Muscle layer of duodenum (tissue), 2 donors: Measurements from ENCODE around the gene KCNAB2.

Experiments
- H3K27ac ChIP-seq: one replicate; pipeline ENCODE4 v1.7.0; 2013; ENCODE audit warnings: mild to moderate bottlenecking, low read length
- H3K27me3 ChIP-seq: one replicate; pipeline ENCODE4 v1.7.0; 2013; ENCODE audit warnings: low read depth, mild to moderate bottlenecking, control low read depth, low read length
- H3K36me3 ChIP-seq, 2 donors: one replicate each; pipeline ENCODE4 v1.7.0; 2013; ENCODE audit warnings: low read length in 2 of 2, control low read depth in 1 of 2, mild to moderate bottlenecking in 1 of 2; ENCODE audit not compliant: insufficient read depth in 2 of 2, control insufficient read depth in 1 of 2
- H3K4me1 ChIP-seq, 2 donors: one replicate each; pipeline ENCODE4 v1.7.0; 2013; ENCODE audit warnings: low read length in 2 of 2, mild to moderate bottlenecking in 2 of 2, control low read depth in 1 of 2, moderate library complexity in 1 of 2; ENCODE audit not compliant: insufficient read depth in 2 of 2, control insufficient read depth in 1 of 2
- H3K4me3 ChIP-seq, 2 donors: one replicate each; pipeline ENCODE4 v1.7.0; 2013; ENCODE audit warnings: low read length in 2 of 2, low read depth in 1 of 2, mild to moderate bottlenecking in 1 of 2
- H3K9me3 ChIP-seq, 2 donors: one replicate each; pipeline ENCODE4 v1.7.0; 2013; ENCODE audit warnings: low read length in 2 of 2, control low read depth in 1 of 2, mild to moderate bottlenecking in 1 of 2; ENCODE audit not compliant: control insufficient read depth in 1 of 2
- donor health status: healthy.

KCNAB2 gene

GRCh38 chr1:6035303-6035702 lies 10.4 kb upstream of the KCNAB2 start:
- Histone ChIP-seq H3K27ac (no peak overlapping the region), H3K36me3 (peaks cover 0 to under 1% of the 10 kb centered on the region in 2 donors), H3K9me3 (no peaks in the 10 kb centered on the region), H3K27me3 (no peaks in the 10 kb centered on the region), H3K4me1 (no peaks in the 10 kb centered on the region), H3K4me3 (no peak overlapping the region)

- H3K9me3 ChIP-seq: no peaks in the 10 kb centered on the region
- H3K4me3 ChIP-seq: no peak overlapping the region
- no peak overlapping the region for H3K27ac ChIP-seq
- H3K36me3 ChIP-seq: peaks cover 0 to 4% of the 10 kb centered on the region in 2 donors
- H3K27me3 ChIP-seq: no peaks in the 10 kb centered on the region
- no peaks in the 10 kb centered on the region for H3K4me1 ChIP-seq
These were observed 10.0 kb upstream of the KCNAB2 start for GRCh38 chr1:6035719-6036118.

GRCh38 chr1:6037338-6037762 lies 8.3 kb upstream of the KCNAB2 start:
- Histone ChIP-seq H3K27me3 (no peaks in the 10 kb centered on the region), H3K9me3 (no peaks in the 10 kb centered on the region), H3K36me3 (peaks cover 0 to 10% of the 10 kb centered on the region in 2 donors), H3K4me1 (no peaks in the 10 kb centered on the region), H3K4me3 (no peak overlapping the region), H3K27ac (no peak overlapping the region)

- no peaks in the 10 kb centered on the region for H3K27me3 ChIP-seq
- no peak overlapping the region for H3K4me3 ChIP-seq
- no peaks in the 10 kb centered on the region for H3K4me1 ChIP-seq
- no peak overlapping the region for H3K27ac ChIP-seq
- H3K36me3 ChIP-seq: peaks cover 0 to 11% of the 10 kb centered on the region in 2 donors
- no peaks in the 10 kb centered on the region for H3K9me3 ChIP-seq
These were observed 7.1 kb upstream of the KCNAB2 start for GRCh38 chr1:6038603-6039002.

- H3K4me1 ChIP-seq: no peaks in the 10 kb centered on the region
- no peaks in the 10 kb centered on the region for H3K27me3 ChIP-seq
- H3K27ac ChIP-seq: no peak overlapping the region
- H3K4me3 ChIP-seq: no peak overlapping the region
- peaks cover 0 to 11% of the 10 kb centered on the region in 2 donors for H3K36me3 ChIP-seq
- no peaks in the 10 kb centered on the region for H3K9me3 ChIP-seq
These were observed 6.7 kb upstream of the KCNAB2 start for GRCh38 chr1:6039031-6039430.

GRCh38 chr1:6040444-6040843 lies 5.2 kb upstream of the KCNAB2 start:
- no peaks in the 10 kb centered on the region for H3K4me1 ChIP-seq
- no peak overlapping the region for H3K4me3 ChIP-seq
- no peaks in the 10 kb centered on the region for H3K9me3 ChIP-seq
- H3K27ac ChIP-seq: no peak overlapping the region
- H3K36me3 ChIP-seq: peaks cover 0 to 11% of the 10 kb centered on the region in 2 donors
- H3K27me3 ChIP-seq: no peaks in the 10 kb centered on the region

GRCh38 chr1:6040861-6041415 lies 4.8 kb upstream of the KCNAB2 start:
- peaks cover 0 to 11% of the 10 kb centered on the region in 2 donors for H3K36me3 ChIP-seq
- no peak overlapping the region for H3K27ac ChIP-seq
- H3K4me3 ChIP-seq: no peak overlapping the region
- no peaks in the 10 kb centered on the region for H3K27me3 ChIP-seq
- no peaks in the 10 kb centered on the region for H3K4me1 ChIP-seq
- H3K9me3 ChIP-seq: no peaks in the 10 kb centered on the region

GRCh38 chr1:6041432-6042062 lies 4.1 kb upstream of the KCNAB2 start:
- Histone ChIP-seq H3K27me3 (no peaks in the 10 kb centered on the region), H3K36me3 (peaks cover 0 to 11% of the 10 kb centered on the region in 2 donors), H3K4me1 (no peaks in the 10 kb centered on the region), H3K9me3 (no peaks in the 10 kb centered on the region), H3K4me3 (no peak overlapping the region), H3K27ac (no peak overlapping the region)

- H3K4me1 ChIP-seq: no peaks in the 10 kb centered on the region
- H3K4me3 ChIP-seq: no peak overlapping the region
- H3K9me3 ChIP-seq: no peaks in the 10 kb centered on the region
- H3K27ac ChIP-seq: no peak overlapping the region
- no peaks in the 10 kb centered on the region for H3K27me3 ChIP-seq
- peaks cover 0 to 11% of the 10 kb centered on the region in 2 donors for H3K36me3 ChIP-seq
These were observed 2.1 kb upstream of the KCNAB2 start for GRCh38 chr1:6043561-6043960.

GRCh38 chr1:6044481-6045109 lies 1.1 kb upstream of the KCNAB2 start:
- H3K27ac ChIP-seq: no peak overlapping the region
- H3K4me1 ChIP-seq: no peaks in the 10 kb centered on the region
- peaks cover 0 to 11% of the 10 kb centered on the region in 2 donors for H3K36me3 ChIP-seq
- H3K9me3 ChIP-seq: no peaks in the 10 kb centered on the region
- H3K4me3 ChIP-seq: no peak overlapping the region
- no peaks in the 10 kb centered on the region for H3K27me3 ChIP-seq

GRCh38 chr1:6045110-6045502 lies 582 bp upstream of the KCNAB2 start:
- H3K27me3 ChIP-seq: no peaks in the 10 kb centered on the region
- peaks cover 0 to 11% of the 10 kb centered on the region in 2 donors for H3K36me3 ChIP-seq
- no peaks in the 10 kb centered on the region for H3K4me1 ChIP-seq
- no peaks in the 10 kb centered on the region for H3K9me3 ChIP-seq
- no peak overlapping the region for H3K4me3 ChIP-seq
- H3K27ac ChIP-seq: no peak overlapping the region
